T47D (cell line): ENCODE results near the gene DSCAM.
"Not testable (repeated sequence)": the region's sequence is repeated elsewhere in the genome, so short reads cannot be mapped to it uniquely, and the experiment has no call there.

ENCODE experiments used
- DNase-seq, 2 experiments: peaks; one replicate each; pipeline versions ENCODE4 v3.0.0 to v3.0.0-alpha.2; 2011 to 2012; ENCODE audit warnings: low read depth in 1 of 2, low spot score in 1 of 2
- JUND ChIP-seq: IDR thresholded peaks from 2 replicates; pipeline ENCODE4 v1.6.1; 2012; ENCODE audit warnings: low read depth
- in situ Hi-C: cut with HindIII; loops from 2 replicates; pipeline ENCODE4 v1.10.0; 2016; ENCODE audit warnings: low sequenced_read_pairs, low pct_unique_long_range_greater_than_20kb

DSCAM gene

GRCh38 chr21:40049031-40049930 is 797.7 kb downstream of the DSCAM start:
- in situ Hi-C loops, result no loop called here
- DNase-seq, result peak in 1 of 2 experiments; percentile 24
- TF ChIP-seq JUND, result no peak

GRCh38 chr21:40047993-40048730 is 798.8 kb downstream of the DSCAM start:
- DNase-seq, result no peak

GRCh38 chr21:40047211-40047610 is 799.7 kb downstream of the DSCAM start:
- TF ChIP-seq JUND, result no peak
- in situ Hi-C loops, result no loop called here
- no peak for DNase-seq

More at GRCh38 chr21:40047993-40048730, 798.8 kb downstream of the DSCAM start:
- TF ChIP-seq JUND, result no peak
- in situ Hi-C loops, result no loop called here

GRCh38 chr21:40043866-40044265 is 803.1 kb downstream of the DSCAM start:
- no peak for TF ChIP-seq JUND
- in situ Hi-C loops, result no loop called here
- DNase-seq, result no peak

GRCh38 chr21:40043423-40043822 is 803.5 kb downstream of the DSCAM start:
- in situ Hi-C loops, result no loop called here
- TF ChIP-seq JUND, result no peak
- peak; percentile 30 to 58 for DNase-seq

- DNase-seq, result no peak
- in situ Hi-C loops, result no loop called here
- no peak for TF ChIP-seq JUND
Measured at GRCh38 chr21:40041446-40041845, 805.5 kb downstream of the DSCAM start.

- in situ Hi-C loops, result not testable (repeated sequence)
Measured at GRCh38 chr21:40033156-40033782, 813.7 kb downstream of the DSCAM start.

GRCh38 chr21:40029888-40030287 is 817.1 kb downstream of the DSCAM start:
- in situ Hi-C loops, result no loop called here

More at GRCh38 chr21:40033156-40033782, 813.7 kb downstream of the DSCAM start:
- DNase-seq, result not testable (repeated sequence)

GRCh38 chr21:40028393-40028792 is 818.6 kb downstream of the DSCAM start:
- not testable (repeated sequence) for DNase-seq

More at GRCh38 chr21:40029888-40030287, 817.1 kb downstream of the DSCAM start:
- TF ChIP-seq JUND, result no peak
- DNase-seq, result no peak

GRCh38 chr21:40021558-40022351 is 825.2 kb downstream of the DSCAM start:
- no peak for DNase-seq
- in situ Hi-C loops, result no loop called here
- no peak for TF ChIP-seq JUND

More at GRCh38 chr21:40028393-40028792, 818.6 kb downstream of the DSCAM start:
- in situ Hi-C loops, result not testable (repeated sequence)

GRCh38 chr21:40020651-40021050 is 826.3 kb downstream of the DSCAM start:
- TF ChIP-seq JUND, result no peak
- in situ Hi-C loops, result no loop called here

More at GRCh38 chr21:40020651-40021050, 826.3 kb downstream of the DSCAM start:
- no peak for DNase-seq
